HG03558 (cell line): Measurements from ENCODE around the gene GTPBP2.
A peak's percentile ranks its signal among the peaks of the same experiment; 100 is the strongest.

Source experiments
- ATAC-seq: cut with Tn5 transposase; IDR thresholded peaks from one replicate; pipeline ENCODE4 v1.9.1; 2021; ENCODE audit warnings: moderate number of reproducible peaks; ENCODE audit not compliant: unreplicated experiment; ENCODE audit errors: extremely low read depth

Gene GTPBP2

GRCh38 chr6:43629104-43629504 lies at the start of gene GTPBP2:
Gene GTPBP2, minus strand, starts transcription at chr6:43629264. Its CDS starts 102 bp downstream, at chr6:43629162.
- peak; percentile 64 for ATAC-seq

- no peak for ATAC-seq
Measured at GRCh38 chr6:43678341-43678740, 49.3 kb upstream of the GTPBP2 start.

GRCh38 chr6:43677759-43678158 lies 48.7 kb upstream of the GTPBP2 start:
- no peak for ATAC-seq

GRCh38 chr6:43676962-43677606 lies 48.0 kb upstream of the GTPBP2 start:
- no peak for ATAC-seq

- no peak for ATAC-seq
Measured at GRCh38 chr6:43674921-43675320, 45.9 kb upstream of the GTPBP2 start.

GRCh38 chr6:43674291-43674690 lies 45.2 kb upstream of the GTPBP2 start:
- ATAC-seq = no peak

- ATAC-seq = no peak
Measured at GRCh38 chr6:43673444-43674084, 44.5 kb upstream of the GTPBP2 start.

- ATAC-seq = no peak
Measured at GRCh38 chr6:43671801-43672690, 43.0 kb upstream of the GTPBP2 start.

GRCh38 chr6:43671011-43671800 lies 42.1 kb upstream of the GTPBP2 start:
- no peak for ATAC-seq

GRCh38 chr6:43670623-43670986 lies 41.5 kb upstream of the GTPBP2 start:
- no peak for ATAC-seq

GRCh38 chr6:43669922-43670622 lies 41.0 kb upstream of the GTPBP2 start:
- ATAC-seq = no peak

GRCh38 chr6:43669050-43669921 lies 40.2 kb upstream of the GTPBP2 start:
- no peak for ATAC-seq

- ATAC-seq = no peak
Measured at GRCh38 chr6:43668151-43669028, 39.3 kb upstream of the GTPBP2 start.

- ATAC-seq = no peak
Measured at GRCh38 chr6:43667245-43668150, 38.4 kb upstream of the GTPBP2 start.

- no peak for ATAC-seq
Measured at GRCh38 chr6:43666196-43666920, 37.3 kb upstream of the GTPBP2 start.

- no peak for ATAC-seq
Measured at GRCh38 chr6:43665376-43665775, 36.3 kb upstream of the GTPBP2 start.
